HS-5 (cell line): Measurements from ENCODE around the gene S100B.
"Not testable (repeated sequence)": the region's sequence is repeated elsewhere in the genome, so short reads cannot be mapped to it uniquely, and the experiment has no call there.

ENCODE experiments used
- DNase-seq: peaks from one replicate; pipeline ENCODE4 v3.0.0-alpha.2; 2012; ENCODE audit warnings: low read depth

Gene S100B

GRCh38 chr21:46604975-46605766 lies at the start of gene S100B:
TSS of gene S100B (minus strand) at chr21:46605082. CDS start at chr21:46602415, 2,667 bp downstream.
- no peak for DNase-seq

DNA sequence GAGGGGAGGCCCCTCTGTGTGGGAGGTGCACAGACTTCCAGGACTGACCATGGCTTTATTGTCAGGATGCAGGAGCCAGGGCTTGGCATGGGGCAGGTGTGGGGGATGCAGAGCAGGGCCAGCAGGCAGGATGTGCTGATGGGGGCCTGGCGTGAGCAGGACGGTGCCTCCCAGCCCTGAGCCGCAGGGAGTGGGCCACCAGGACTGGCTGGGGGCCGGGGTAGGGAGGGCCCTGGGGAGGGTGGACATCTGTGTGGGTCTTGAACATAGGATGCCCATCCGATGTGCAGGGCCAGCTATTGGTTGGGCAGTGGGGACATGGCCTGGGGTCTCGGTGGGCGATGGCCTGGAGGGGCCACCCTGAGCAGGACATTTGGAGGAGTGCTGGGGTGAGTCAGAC lies 46.2 kb upstream of the S100B start:
- DNase-seq: no peak

DNA sequence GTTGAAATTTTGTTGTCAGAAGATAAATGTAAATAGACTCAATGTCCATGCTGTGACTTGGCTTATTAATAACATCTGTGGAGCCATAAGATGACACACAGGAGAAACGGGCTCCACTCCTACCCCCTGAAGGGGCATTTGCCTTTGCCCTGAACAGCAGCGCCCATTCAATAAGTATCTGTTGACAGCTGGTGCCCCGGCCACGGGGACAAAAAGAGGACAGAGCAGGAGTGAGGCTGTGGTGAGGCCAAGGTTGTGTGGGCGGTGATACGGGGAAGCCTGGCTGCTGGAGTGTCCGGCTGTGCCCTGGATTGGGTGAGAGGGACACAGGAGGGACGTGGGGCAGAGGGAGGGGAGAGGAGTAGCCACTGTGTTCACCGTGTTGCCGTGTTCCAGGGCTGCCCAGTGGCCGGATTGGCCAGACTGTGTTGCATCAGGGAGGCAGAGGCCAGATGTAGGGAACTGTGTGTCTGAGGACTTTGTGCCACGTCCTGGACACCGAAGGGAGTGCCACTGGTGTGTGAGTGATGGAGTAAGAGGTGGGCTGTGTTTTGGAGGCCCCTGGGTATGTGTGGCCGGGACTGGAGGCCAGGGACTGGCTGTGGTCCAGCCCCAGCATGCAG lies 45.7 kb upstream of the S100B start:
- DNase-seq: no peak

- no peak for DNase-seq
These were observed 44.5 kb upstream of the S100B start for GRCh38 chr21:46649356-46649755.

DNA sequence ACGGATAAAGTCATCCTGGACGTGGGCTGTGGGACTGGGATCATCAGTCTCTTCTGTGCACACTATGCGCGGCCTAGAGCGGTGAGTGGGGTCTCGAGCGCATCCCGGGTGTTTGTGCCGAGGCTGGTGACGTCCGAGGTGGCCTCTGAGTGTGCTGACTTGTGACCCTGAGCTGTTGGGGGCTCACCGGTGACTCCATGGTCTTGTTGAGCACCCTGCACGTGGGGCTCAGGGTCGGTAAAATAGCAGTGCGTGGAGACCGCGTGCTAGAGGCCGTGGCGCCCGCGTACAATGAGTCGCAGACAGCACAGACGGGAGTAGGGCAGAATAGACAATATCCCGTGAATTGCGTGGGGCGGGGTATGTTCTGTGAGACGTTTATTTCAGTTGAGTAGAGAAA lies 43.7 kb upstream of the S100B start:
- DNase-seq: no peak

- no peak for DNase-seq
These were observed 41.8 kb upstream of the S100B start for GRCh38 chr21:46646541-46647154.

DNA sequence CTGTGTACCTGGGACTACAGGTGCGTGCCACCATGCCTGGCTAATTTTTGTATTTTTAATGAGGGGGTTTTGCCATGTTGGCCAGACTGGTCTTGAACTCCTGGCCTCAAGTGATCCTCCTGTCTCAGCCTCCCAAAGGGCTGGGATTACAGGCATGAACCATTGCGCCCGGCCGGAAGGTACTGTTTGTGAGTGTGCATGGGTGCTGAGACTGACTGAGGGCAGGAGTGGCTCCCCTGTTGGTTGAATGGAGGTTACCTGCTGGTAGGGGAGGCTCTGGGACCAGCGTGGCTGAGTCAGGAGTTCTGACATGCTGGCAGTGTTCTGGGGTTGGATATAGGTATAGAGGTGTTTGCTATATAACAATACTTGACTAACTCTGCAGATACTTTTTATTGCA lies 41.0 kb upstream of the S100B start:
- DNase-seq: no peak

- DNase-seq: no peak
These were observed 38.7 kb upstream of the S100B start for GRCh38 chr21:46643379-46644177.

DNA sequence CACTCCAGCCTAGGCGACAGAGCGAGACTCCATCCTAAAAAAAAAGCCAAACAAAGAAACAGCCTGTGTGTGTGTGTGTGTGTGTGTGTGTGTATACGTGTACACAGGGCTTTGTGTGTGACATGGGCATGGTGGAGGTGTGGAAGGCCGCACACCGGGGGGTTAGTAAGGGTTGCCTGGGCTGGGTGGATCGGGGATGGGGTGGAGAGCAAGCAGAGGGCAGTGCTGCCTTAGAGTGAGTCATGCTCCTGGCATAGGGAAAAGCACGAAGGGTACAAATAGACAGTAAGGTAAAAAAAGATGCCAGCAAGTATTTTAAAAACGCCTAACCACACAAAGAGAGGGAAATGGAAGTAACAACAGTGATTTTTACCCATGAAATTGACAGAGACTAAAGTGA lies 36.8 kb upstream of the S100B start:
- DNase-seq: no peak

DNA sequence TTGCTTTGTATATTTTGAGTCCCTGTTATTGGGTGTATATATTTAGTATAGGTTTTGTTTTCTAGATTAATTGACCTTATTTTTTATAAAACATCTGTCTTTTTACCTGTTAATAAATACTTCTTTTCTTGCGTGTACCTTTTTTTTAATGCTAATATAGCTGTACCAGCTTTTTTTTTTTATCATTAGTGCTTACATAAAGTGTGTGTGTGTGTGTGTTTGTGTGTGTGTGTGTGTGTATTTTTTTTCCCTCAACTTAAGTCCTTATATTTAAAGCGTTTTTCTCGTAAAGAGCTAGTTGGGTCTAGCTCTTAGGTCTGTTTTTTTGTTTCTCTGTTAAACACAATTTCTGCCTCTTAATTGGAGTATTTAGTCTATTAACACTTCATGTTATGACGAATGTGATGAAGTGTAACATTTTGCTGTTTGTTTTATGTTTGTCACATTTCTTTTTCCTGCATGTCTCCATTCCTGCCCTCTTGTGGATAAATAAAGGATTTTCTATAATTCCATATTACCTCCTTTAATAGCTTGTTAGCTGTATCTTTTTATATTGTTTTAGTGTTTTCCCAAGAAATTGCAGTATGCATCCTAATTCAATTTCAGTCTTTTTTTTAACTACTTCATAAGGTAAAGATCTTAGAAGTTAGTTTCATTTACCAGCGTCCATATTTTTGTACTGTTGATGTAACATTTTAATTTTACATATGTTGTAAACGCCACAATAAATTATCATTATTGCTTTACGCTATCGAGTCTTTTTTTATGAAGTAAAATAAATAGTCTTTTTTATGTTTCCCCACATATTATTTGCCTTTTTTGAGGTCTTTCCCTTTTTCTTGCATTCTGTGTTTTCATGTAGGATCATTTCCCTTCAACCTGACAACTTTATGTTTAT lies 34.9 kb upstream of the S100B start:
- DNase-seq: no peak

- no peak for DNase-seq
These were observed 33.3 kb upstream of the S100B start for GRCh38 chr21:46637952-46638746.

GRCh38 chr21:46636550-46637285 lies 31.8 kb upstream of the S100B start:
- DNase-seq: no peak

DNA sequence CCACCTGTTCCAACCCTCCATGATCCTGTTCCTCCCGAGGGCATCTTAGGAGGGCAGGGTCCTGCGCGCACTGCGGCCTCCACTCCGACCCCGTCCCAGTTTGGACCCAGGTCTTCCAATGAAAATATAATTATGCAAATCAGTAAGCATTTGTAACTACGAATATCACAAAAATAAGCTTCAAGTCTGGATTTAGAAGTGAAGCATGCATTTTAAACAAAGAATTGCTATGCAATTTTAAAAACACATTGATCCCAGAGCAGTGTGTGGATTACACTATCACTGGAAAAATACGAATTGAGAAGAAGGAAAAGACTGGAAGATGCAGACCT lies 31.3 kb upstream of the S100B start:
- no peak for DNase-seq

DNA sequence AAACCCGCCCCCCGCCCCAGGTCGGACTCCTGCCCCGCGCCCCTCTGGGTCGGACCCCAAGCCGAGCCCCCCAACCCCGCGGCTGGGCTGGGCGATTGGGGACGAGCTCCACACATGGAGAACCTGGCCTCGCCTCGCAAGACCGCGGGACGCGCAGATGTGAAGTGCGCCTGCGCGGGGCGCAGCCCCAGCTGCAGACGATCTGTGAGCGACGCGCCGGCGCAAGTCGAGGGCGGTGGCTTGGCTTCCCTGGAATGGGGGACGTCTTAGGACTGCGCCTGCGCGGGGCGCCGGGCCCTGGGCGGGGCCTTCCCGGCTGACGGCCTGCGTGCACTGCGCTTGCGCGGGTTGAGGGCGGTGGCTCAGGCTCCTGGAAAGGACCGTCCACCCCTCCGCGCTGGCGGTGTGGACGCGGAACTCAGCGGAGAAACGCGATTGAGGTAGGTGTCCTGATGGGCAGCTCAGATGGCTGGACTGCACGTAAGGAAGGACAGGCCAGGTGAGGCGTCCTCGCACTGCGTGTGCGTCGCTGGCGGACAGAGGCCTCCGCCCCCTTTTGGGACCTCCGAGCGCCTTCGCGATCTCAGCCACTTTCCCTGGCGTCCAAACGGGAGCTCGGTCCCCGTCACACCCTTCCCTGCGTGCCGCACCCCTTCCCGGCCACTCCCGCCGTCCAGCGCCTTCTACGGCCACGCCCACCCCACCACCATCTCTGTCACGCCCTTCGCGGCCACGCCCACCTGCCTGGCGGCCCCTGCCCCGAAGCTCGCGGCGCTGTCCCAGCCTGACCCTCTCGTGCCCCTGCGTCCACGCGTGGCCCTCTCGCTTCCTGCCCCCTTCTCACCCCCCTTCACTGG lies 30.7 kb upstream of the S100B start, which contains the start of gene PRMT2:
TSS of gene PRMT2 (plus strand) at position 351 of the 857 bp plus-strand sequence. CDS start 1,278 bp downstream, outside the sequence.
- DNase-seq: peak; percentile 82

- peak; percentile 62 for DNase-seq
These were observed 30.1 kb upstream of the S100B start for GRCh38 chr21:46634966-46635323.

DNA sequence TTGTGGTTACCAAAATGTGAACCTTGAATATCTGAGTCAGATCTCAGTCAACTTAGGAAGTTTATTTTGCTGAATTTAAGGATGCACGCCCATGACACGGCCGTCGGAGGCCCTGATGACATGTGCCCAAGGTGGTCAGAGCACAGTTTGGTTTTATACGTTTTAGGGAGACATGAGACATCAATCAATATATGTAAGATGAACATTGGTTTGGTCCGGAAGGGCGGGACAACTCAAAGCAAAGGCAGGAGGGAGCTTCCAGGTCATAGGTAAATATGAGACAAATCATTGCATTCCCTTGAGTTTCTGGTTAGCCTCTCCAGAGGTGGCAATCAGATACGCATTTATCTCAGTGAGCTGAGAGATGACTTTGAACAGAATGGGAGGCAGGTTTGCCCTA lies 29.5 kb upstream of the S100B start:
- no peak for DNase-seq

GRCh38 chr21:46633566-46633965 lies 28.7 kb upstream of the S100B start:
- no peak for DNase-seq

- DNase-seq: not testable (repeated sequence)
These were observed 26.0 kb upstream of the S100B start for GRCh38 chr21:46630915-46631314.

DNA sequence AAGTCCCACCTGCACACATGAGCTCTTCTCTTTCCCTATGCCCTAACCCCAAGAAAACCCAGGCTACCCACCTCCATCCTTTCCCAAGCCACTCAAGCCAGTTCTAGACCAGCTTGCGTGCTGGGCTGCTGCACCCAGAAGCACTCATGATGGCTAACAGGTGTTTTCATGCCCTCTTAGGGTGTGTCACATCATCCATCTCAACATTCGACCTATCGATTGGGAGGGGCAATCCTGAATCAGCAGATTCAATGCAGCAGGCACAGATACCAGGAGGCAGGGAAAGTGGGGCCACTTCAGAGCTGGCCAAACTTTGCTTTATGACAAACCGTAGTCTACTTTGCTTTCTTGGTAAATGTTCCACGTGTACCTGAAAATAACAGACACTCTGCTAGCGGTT lies 24.0 kb upstream of the S100B start:
- DNase-seq: no peak
